CD4-positive, CD25-positive, alpha-beta regulatory T cell (primary cell): ENCODE data around the gene CD82. TPM values are rescaled to one million over a fixed set of nuclear protein-coding genes. Genes with fewer than 3 reads are reported as not detected.

Source experiments
- ATAC-seq, 2 donors: fragments of 150-1000 bp; cut with Tn5 transposase; one replicate each; pipeline ENCODE4 v1.10.0; 2021; ENCODE audit warnings: low read depth in 2 of 2, moderate number of reproducible peaks in 2 of 2, moderate library complexity in 1 of 2
- DNase-seq, 3 donors: peaks; one replicate each; pipeline versions ENCODE4 v3.0.0 to v3.0.0-alpha.2; 2012 to 2022; ENCODE audit warnings: mixed read lengths in 1 of 3
- H3K27ac ChIP-seq: one replicate; pipeline ENCODE4 v1.7.0; 2013; ENCODE audit warnings: mild to moderate bottlenecking, low read length; ENCODE audit not compliant: insufficient read depth, poor library complexity, severe bottlenecking
- H3K27me3 ChIP-seq: one replicate; pipeline ENCODE4 v1.7.0; 2013; ENCODE audit warnings: low read length; ENCODE audit not compliant: control insufficient read depth, insufficient read depth
- H3K36me3 ChIP-seq: one replicate; pipeline ENCODE4 v1.7.0; 2013; ENCODE audit warnings: mild to moderate bottlenecking, low read length, moderate library complexity; ENCODE audit not compliant: control insufficient read depth, insufficient read depth
- H3K4me1 ChIP-seq: 2 replicates; pipeline ENCODE4 v1.7.0; 2013; ENCODE audit warnings: mild to moderate bottlenecking, low read length; ENCODE audit not compliant: insufficient read depth, control insufficient read depth, poor library complexity, severe bottlenecking
- H3K4me3 ChIP-seq: one replicate; pipeline ENCODE4 v1.7.0; 2013; ENCODE audit warnings: low read depth, mild to moderate bottlenecking, low read length, moderate library complexity
- H3K9me3 ChIP-seq, 2 experiments: 1 replicate in 1 of 2; 2 replicates in 1 of 2; pipeline ENCODE4 v1.7.0; 2013; ENCODE audit warnings: low read length in 2 of 2, mild to moderate bottlenecking in 1 of 2, moderate library complexity in 1 of 2; ENCODE audit not compliant: control insufficient read depth in 2 of 2
- H3K27ac Mint-ChIP-seq, 3 donors: one replicate each; pipeline ENCODE4 v1.8.0; 2020 to 2022; ENCODE audit warnings: mild to moderate bottlenecking in 3 of 3, mixed read lengths in 3 of 3, moderate library complexity in 2 of 3
- H3K27me3 Mint-ChIP-seq: one replicate; pipeline ENCODE4 v1.8.0; 2022; ENCODE audit warnings: mild to moderate bottlenecking, mixed read lengths
- H3K36me3 Mint-ChIP-seq: one replicate; pipeline ENCODE4 v1.8.0; 2020; ENCODE audit warnings: mixed read lengths
- H3K4me1 Mint-ChIP-seq, 4 donors: one replicate each; pipeline ENCODE4 v1.8.0; 2020 to 2022; ENCODE audit warnings: mixed read lengths in 4 of 4, mild to moderate bottlenecking in 1 of 4
- H3K4me3 Mint-ChIP-seq, 4 donors: one replicate each; pipeline ENCODE4 v1.8.0; 2020 to 2022; ENCODE audit warnings: mild to moderate bottlenecking in 4 of 4, mixed read lengths in 4 of 4, moderate library complexity in 3 of 4
- H3K9me3 Mint-ChIP-seq, 7 donors: one replicate each; pipeline ENCODE4 v1.8.0; 2020 to 2022; ENCODE audit warnings: mixed read lengths in 7 of 7, mild to moderate bottlenecking in 3 of 7, moderate library complexity in 2 of 7
- polyA plus RNA-seq, 4 donors: library from polyadenylated mRNA; unstranded; fragments of 300-500 nt; fragmentation: Illumina TruSeq; gene quantifications; one replicate each; pipeline ENCODE4 v1.2.3, GENCODE V29; 2021
- total RNA-seq: library from RNA; stranded (reverse); gene quantifications from one replicate; pipeline ENCODE4 v1.2.3, GENCODE V29; 2022

Gene CD82
- total and polyA plus RNA-seq, 5 donors from 2014 or later: 81.0 to 167 (median 132) TPM

DNA sequence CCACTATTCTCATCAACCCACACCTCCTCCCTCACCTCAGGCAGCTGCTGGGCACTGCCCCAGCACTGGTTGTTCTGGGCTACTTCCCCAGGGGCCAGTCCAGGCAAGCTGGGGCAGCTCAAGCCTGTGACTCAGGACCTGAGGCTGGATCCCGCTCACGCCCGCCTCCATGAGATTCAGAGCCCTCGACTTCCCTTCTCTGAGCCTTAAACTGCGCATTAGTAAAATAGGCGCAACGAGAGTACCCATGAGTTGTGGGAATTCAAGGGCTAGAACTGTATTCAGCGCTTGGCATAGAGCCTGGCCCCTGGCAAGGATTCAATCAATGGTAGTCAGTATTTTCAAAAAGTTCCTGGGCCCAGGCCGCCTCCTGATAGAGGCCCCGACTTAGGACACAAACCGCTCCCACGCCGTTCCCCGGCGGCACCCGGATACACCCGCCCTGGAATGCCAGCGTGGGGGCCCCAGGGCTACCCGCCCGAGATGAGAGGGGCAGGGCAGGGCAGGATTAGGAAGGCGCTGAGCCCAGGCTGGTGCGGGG is 723 bp upstream of the CD82 start:
- Histone ChIP-seq H3K27ac (peak overlapping the region; percentile 78), H3K4me1 (peaks cover 55% of the 10 kb centered on the region), H3K4me3 (no peak overlapping the region), H3K27me3 (no peaks in the 10 kb centered on the region), H3K36me3 (no peaks in the 10 kb centered on the region), H3K9me3 (no peaks in the 10 kb centered on the region)
- no peak for ATAC-seq
- no peaks in the 10 kb centered on the region for H3K27me3 Mint-ChIP-seq
- H3K27ac Mint-ChIP-seq: peak overlapping the region; percentile 32 to 88 (median 54)
- H3K4me3 Mint-ChIP-seq: peak overlapping the region; percentile 91 to 98 (median 95)
- DNase-seq: peak in 1 of 3 donors; percentile 15
- no peaks in the 10 kb centered on the region for H3K36me3 Mint-ChIP-seq
- H3K4me1 Mint-ChIP-seq: peaks cover 6 to 63% (median 41%) of the 10 kb centered on the region in 4 donors
- H3K9me3 Mint-ChIP-seq: no peaks in the 10 kb centered on the region

DNA sequence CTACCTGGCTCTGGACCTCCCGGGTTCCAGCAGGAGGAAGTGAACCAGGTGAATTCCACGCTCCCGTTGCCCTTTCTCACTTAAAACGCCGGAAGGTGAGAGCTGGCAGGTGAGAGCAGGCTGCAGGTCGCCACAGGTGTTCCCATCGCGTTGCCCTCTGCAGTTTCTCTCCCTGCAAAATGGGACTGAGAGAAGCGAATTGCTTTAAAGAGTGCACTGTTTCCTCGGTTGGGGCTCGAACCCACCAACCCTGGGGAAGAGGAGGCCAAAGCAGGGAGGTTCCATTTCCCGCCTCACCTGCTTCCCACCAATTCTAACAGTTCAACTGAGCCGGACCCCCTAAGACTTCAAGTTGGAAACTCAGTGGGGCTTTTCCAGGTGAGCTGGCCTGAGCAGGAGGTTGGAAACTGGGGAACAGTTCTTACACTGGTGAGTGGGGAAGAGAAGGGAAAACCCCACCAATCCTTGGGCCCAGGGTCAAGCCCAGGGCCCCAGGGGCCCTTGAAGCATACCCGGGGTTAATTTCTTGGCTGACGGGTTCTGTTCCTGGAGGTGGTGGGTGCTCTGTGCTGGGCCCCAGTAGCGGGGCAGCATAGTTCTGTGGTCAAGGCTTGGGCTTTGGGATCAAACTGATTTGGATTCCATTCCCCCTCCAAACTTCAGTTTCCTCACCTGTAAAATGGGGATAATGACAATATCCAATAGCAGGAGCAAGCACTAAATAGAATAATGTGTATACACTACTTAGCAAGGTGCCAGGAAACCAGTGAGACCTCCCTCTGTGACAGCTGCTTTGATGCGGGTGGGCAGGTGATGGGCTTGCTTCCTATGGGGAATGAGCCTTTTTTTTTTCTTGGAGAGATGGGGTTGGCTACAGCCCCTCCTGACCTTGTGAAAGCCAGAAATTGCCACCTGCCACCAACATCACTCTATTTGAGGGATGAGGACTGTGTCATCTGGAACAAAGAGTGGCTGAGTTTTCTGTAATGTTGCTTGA is 788 bp downstream of the CD82 start:
- Histone ChIP-seq H3K4me1 (peaks cover 66% of the 10 kb centered on the region), H3K4me3 (peak overlapping the region; percentile 86), H3K27ac (peak overlapping the region; percentile 78), H3K9me3 (no peaks in the 10 kb centered on the region), H3K36me3 (no peaks in the 10 kb centered on the region), H3K27me3 (no peaks in the 10 kb centered on the region)
- no peak for ATAC-seq
- no peaks in the 10 kb centered on the region for H3K27me3 Mint-ChIP-seq
- peak overlapping the region; percentile 73 to 90 (median 82) for H3K27ac Mint-ChIP-seq
- H3K4me1 Mint-ChIP-seq: peaks cover 8 to 67% (median 45%) of the 10 kb centered on the region in 4 donors
- H3K9me3 Mint-ChIP-seq: no peaks in the 10 kb centered on the region
- peak overlapping the region; percentile 91 to 98 (median 95) for H3K4me3 Mint-ChIP-seq
- peak in 1 of 3 donors; percentile 16 for DNase-seq
- H3K36me3 Mint-ChIP-seq: no peaks in the 10 kb centered on the region

DNA sequence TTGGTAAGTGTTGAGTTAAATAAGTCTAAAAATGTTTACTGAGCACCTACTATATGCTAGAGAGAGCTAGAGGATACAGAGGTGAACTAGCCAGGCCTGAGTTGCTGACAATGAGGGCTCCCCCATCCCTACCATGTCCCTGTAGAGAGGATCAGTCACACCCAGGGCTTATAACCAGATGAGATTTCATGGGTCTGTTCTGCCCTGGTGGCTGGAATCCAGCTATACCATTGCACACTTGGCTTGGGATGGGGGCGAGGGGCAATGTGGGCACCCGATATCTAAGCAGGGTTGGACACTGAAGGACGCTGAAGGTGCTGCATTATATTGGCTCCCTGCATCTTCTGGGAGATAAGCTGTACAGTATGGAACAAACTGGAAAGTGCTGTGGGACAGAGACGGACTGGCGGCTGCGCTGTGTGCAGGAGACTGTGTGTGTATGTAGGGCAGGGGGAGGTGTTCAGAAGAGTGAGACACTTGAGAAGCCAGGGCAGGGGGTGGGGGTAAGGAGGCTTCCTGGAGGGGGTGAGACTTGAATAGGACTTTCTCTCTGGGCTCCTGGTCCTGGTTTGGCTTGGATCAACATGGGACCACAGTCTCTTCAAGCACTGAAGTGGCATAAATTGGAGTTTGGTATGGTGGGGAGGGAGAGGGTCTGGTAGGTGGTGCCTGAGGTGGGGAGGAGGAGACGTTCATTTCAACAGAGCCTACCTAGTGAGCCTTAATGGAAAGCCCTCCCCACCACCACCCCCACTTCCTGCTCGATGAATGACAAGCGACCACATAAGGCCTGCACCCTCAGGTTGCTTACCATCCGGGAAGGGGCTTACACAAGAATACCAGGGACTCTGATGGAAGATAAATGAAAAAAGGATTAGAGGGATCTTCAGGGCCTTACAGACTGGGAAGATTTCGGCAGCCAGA is 1.8 kb downstream of the CD82 start:
- H3K27me3 ChIP-seq: no peaks in the 10 kb centered on the region
- H3K36me3 ChIP-seq: no peaks in the 10 kb centered on the region
- Mint-ChIP-seq H3K36me3 (peaks cover under 1% of the 10 kb centered on the region), H3K4me1 (peaks cover 14 to 74% (median 51%) of the 10 kb centered on the region in 4 donors), H3K4me3 (peak overlapping the region; percentile 91 to 98 (median 95)), H3K27me3 (no peaks in the 10 kb centered on the region), H3K27ac (peak overlapping the region; percentile 73 to 94 (median 90)), H3K9me3 (no peaks in the 10 kb centered on the region)
- peak overlapping the region; percentile 78 for H3K27ac ChIP-seq
- H3K4me1 ChIP-seq: peaks cover 75% of the 10 kb centered on the region
- DNase-seq (peak in 2 of 3 donors; percentile 9 to 69), ATAC-seq (no peak)
- H3K4me3 ChIP-seq: peak overlapping the region; percentile 86
- H3K9me3 ChIP-seq: no peaks in the 10 kb centered on the region

DNA sequence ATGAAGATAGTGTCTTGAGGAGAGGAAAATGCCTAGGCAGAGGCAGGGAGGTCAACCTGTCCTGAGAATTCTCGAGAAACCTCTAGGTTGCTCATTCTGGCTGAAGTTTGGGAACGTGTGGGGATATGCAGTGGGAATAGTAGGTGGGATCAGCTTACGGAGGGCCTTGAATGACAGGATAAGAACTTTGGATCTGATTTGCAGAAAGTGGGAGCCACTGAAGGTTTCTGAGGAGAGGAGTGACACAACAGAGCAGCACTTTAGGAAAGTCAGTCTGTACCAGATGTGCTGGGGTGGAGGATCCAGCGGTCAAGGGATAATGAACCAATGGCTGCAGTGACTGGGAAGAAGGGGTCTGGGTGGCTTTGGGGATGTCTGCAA is 2.4 kb downstream of the CD82 start:
- DNase-seq (no peak), ATAC-seq (no peak)
- no peaks in the 10 kb centered on the region for H3K36me3 ChIP-seq
- Mint-ChIP-seq H3K9me3 (no peaks in the 10 kb centered on the region), H3K36me3 (peaks cover 4% of the 10 kb centered on the region), H3K27me3 (no peaks in the 10 kb centered on the region), H3K27ac (peak overlapping the region; percentile 73 to 94 (median 90)), H3K4me3 (peak overlapping the region; percentile 91 to 98 (median 95)), H3K4me1 (peaks cover 19 to 77% (median 55%) of the 10 kb centered on the region in 4 donors)
- H3K27me3 ChIP-seq: no peaks in the 10 kb centered on the region
- peak overlapping the region; percentile 78 for H3K27ac ChIP-seq
- peak overlapping the region; percentile 86 for H3K4me3 ChIP-seq
- peaks cover 82% of the 10 kb centered on the region for H3K4me1 ChIP-seq
- H3K9me3 ChIP-seq: no peaks in the 10 kb centered on the region

DNA sequence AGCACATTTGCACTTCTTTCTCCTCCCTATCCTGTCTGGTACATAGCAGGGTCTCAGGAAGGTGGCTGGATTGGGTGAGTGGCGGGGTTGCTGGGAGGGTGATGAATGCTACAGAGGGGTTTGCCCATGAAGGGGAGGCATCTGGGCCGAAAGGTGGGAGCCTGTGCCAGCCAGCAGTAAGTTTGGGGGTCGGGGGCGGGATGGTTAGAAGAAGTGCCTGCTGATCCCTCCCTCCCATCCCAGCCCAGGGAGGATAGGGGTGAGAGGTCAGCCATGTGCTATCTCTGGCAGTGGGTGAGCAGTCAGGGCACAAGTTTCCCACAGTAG is 2.8 kb downstream of the CD82 start:
- H3K4me1 Mint-ChIP-seq: peaks cover 23 to 82% (median 58%) of the 10 kb centered on the region in 4 donors
- no peaks in the 10 kb centered on the region for H3K27me3 ChIP-seq
- H3K9me3 Mint-ChIP-seq: no peaks in the 10 kb centered on the region
- H3K27ac ChIP-seq: peak overlapping the region; percentile 78
- peak overlapping the region; percentile 91 to 98 (median 95) for H3K4me3 Mint-ChIP-seq
- H3K4me1 ChIP-seq: peaks cover 86% of the 10 kb centered on the region
- peaks cover 4% of the 10 kb centered on the region for H3K36me3 Mint-ChIP-seq
- H3K4me3 ChIP-seq: peak overlapping the region; percentile 86
- H3K27me3 Mint-ChIP-seq: no peaks in the 10 kb centered on the region
- no peaks in the 10 kb centered on the region for H3K9me3 ChIP-seq
- DNase-seq (no peak), ATAC-seq (no peak)
- no peaks in the 10 kb centered on the region for H3K36me3 ChIP-seq
- H3K27ac Mint-ChIP-seq: peak overlapping the region; percentile 74 to 90 (median 87)

DNA sequence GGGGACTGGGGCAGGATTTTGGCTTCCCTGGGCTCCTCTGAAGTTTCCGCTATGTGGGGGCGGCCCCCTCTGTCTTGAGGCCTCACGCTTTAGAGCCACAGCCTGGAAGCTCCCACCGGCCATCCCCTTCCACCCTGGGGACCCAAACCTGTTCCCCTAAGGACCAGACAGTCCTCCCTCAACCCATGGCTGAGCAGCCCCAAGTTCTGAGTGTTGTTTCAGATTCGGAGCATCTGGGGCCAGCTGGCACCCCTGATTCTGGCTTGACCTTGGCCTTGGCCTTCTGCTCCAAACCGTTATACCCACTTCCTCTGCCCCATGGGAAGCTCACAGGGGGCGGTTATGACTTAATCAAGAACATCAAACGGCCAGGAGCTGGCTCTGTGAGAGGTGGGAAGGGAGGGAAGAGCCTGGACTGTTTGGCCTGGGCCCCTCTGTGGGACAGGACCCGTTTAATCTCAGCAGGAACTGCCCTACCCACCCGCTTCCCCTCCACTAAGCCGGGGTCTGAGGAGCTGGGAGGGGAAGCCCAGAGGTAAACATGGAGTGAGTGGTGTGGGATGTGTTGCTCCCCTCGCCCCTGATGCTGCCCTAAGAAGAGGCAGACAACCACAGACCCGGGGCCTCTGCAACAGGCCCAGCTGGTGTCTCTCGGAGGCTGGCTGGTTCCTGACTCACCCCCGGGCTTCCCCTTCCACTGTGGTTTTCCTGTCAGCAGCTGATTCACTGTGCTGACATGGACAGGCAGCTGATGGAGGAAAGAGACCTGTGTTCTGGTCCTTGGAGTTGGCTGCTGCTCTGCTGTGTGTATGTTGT is 3.4 kb downstream of the CD82 start:
- Histone ChIP-seq H3K27ac (peak overlapping the region; percentile 78), H3K4me1 (peaks cover 92% of the 10 kb centered on the region), H3K9me3 (no peaks in the 10 kb centered on the region), H3K36me3 (no peaks in the 10 kb centered on the region), H3K4me3 (peak overlapping the region; percentile 53), H3K27me3 (no peaks in the 10 kb centered on the region)
- H3K9me3 Mint-ChIP-seq: no peaks in the 10 kb centered on the region
- H3K36me3 Mint-ChIP-seq: peaks cover 4% of the 10 kb centered on the region
- ATAC-seq: peak; percentile 66 to 69
- H3K4me3 Mint-ChIP-seq: peak overlapping the region; percentile 81 to 98 (median 92)
- peak; percentile 64 to 84 (median 78) for DNase-seq
- no peaks in the 10 kb centered on the region for H3K27me3 Mint-ChIP-seq
- H3K4me1 Mint-ChIP-seq: peaks cover 25 to 87% (median 64%) of the 10 kb centered on the region in 4 donors
- H3K27ac Mint-ChIP-seq: peak overlapping the region; percentile 87 to 95 (median 87)
